Astrocyte (in vitro differentiated cells and primary cell): ENCODE measurements around the gene ACTN2. TPM values are rescaled to one million over a fixed set of nuclear protein-coding genes. Genes with fewer than 3 reads are reported as not detected.

ENCODE experiments used
- DNase-seq: peaks from one replicate; pipeline ENCODE4 v3.0.0-alpha.2; 2010; ENCODE audit warnings: low read depth
- FAIRE-seq: peaks from 2 replicates; lab custom pipeline; 2011; peaks lifted over from hg19 to GRCh38; lab: Jason Lieb, UNC
- H2AFZ ChIP-seq: 2 replicates; pipeline ENCODE4 v1.6.0; 2012; ENCODE audit warnings: low read depth, low read length, inconsistent platforms
- H3K27ac ChIP-seq: 2 replicates; pipeline ENCODE4 v1.5.1; 2011; ENCODE audit warnings: low read depth, low read length, inconsistent platforms
- H3K27me3 ChIP-seq: 2 replicates; pipeline ENCODE4 v1.6.0; 2011; ENCODE audit warnings: low read length, inconsistent platforms; ENCODE audit not compliant: insufficient read depth
- H3K36me3 ChIP-seq: 2 replicates; pipeline ENCODE4 v1.5.1; 2011; ENCODE audit warnings: low read length, inconsistent platforms; ENCODE audit not compliant: insufficient read depth
- H3K4me1 ChIP-seq: 2 replicates; pipeline ENCODE4 v1.5.1; 2011; ENCODE audit warnings: low read length, inconsistent platforms; ENCODE audit not compliant: insufficient read depth
- H3K4me2 ChIP-seq: 2 replicates; pipeline ENCODE4 v1.6.0; 2012; ENCODE audit warnings: low read length, inconsistent platforms
- H3K4me3 ChIP-seq: 2 replicates; pipeline ENCODE4 v1.5.1; 2011; ENCODE audit warnings: low read depth, mild to moderate bottlenecking, low read length, inconsistent platforms; ENCODE audit not compliant: insufficient read depth
- H3K79me2 ChIP-seq: 2 replicates; pipeline ENCODE4 v1.6.0; 2012; ENCODE audit warnings: mild to moderate bottlenecking, low read length, inconsistent platforms; ENCODE audit not compliant: insufficient read depth
- H3K9ac ChIP-seq: 2 replicates; pipeline ENCODE4 v1.6.0; 2012; ENCODE audit warnings: mild to moderate bottlenecking, low read length, inconsistent platforms
- H3K9me3 ChIP-seq: 2 replicates; pipeline ENCODE4 v1.5.1; 2012; ENCODE audit warnings: low read depth, mild to moderate bottlenecking, low read length, inconsistent platforms; ENCODE audit not compliant: insufficient read depth
- H4K20me1 ChIP-seq: 2 replicates; pipeline ENCODE4 v1.6.0; 2012; ENCODE audit warnings: low read length, inconsistent platforms; ENCODE audit not compliant: insufficient read depth
- H3K27ac Mint-ChIP-seq: one replicate; pipeline ENCODE4 v1.8.0; 2021; ENCODE audit warnings: mild to moderate bottlenecking, mixed read lengths; ENCODE audit not compliant: unreplicated experiment
- H3K27me3 Mint-ChIP-seq: one replicate; pipeline ENCODE4 v1.8.0; 2021; ENCODE audit warnings: low read depth, mixed read lengths; ENCODE audit not compliant: unreplicated experiment
- H3K36me3 Mint-ChIP-seq: one replicate; pipeline ENCODE4 v1.8.0; 2021; ENCODE audit warnings: low read depth, mixed read lengths; ENCODE audit not compliant: unreplicated experiment
- H3K4me1 Mint-ChIP-seq: one replicate; pipeline ENCODE4 v1.8.0; 2021; ENCODE audit warnings: low read depth, mixed read lengths; ENCODE audit not compliant: unreplicated experiment
- H3K4me3 Mint-ChIP-seq: one replicate; pipeline ENCODE4 v1.8.0; 2021; ENCODE audit warnings: mild to moderate bottlenecking, moderate library complexity, mixed read lengths; ENCODE audit not compliant: unreplicated experiment
- H3K9me3 Mint-ChIP-seq: one replicate; pipeline ENCODE4 v1.8.0; 2021; ENCODE audit warnings: mild to moderate bottlenecking, mixed read lengths; ENCODE audit not compliant: unreplicated experiment
- EZH2 ChIP-seq: IDR thresholded peaks from 2 replicates; pipeline ENCODE4 v1.6.1; 2012; ENCODE audit warnings: mild to moderate bottlenecking, low read length, inconsistent platforms; ENCODE audit not compliant: insufficient read depth
- total RNA-seq: library from RNA; stranded (reverse); gene quantifications from 2 replicates; pipeline ENCODE4 v1.2.1, GENCODE V29; 2021
- TF ChIP-seq, protein P1 (sequence below): IDR thresholded peaks from 2 replicates; pipeline ENCODE4 v1.5.1; 2011; ENCODE audit warnings: low read depth, mild to moderate bottlenecking, inconsistent platforms, low read length, moderate library complexity; ENCODE audit not compliant: insufficient read depth

ACTN2 gene
- total RNA-seq, 1 donor from 2014 or later: 0.89 TPM

DNA sequence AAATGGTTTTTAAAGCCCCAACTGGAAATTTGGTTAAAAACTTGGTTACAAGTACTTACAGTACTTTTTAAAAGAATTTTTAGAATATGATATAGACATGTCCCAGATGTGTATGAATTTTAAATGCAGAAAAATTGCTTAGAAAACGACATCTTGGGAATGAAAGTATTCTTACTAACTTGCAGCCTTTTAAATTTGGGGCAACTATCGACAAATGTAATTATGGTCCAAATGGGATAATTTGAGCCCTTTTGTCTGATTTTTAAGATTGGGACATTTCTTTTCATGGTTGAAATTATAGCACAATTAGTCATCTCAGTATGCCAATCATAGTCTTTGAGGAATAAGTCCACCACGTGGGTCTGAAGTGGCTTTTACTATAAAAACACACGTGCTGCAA lies 65.6 kb downstream of the ACTN2 start:
- Mint-ChIP-seq H3K27me3 (no peaks in the 10 kb centered on the region), H3K36me3 (no peaks in the 10 kb centered on the region), H3K4me1 (no peaks in the 10 kb centered on the region), H3K27ac (no peak overlapping the region), H3K9me3 (no peaks in the 10 kb centered on the region), H3K4me3 (no peak overlapping the region)
- TF ChIP-seq EZH2: no peak
- TF ChIP-seq, protein P1, sequence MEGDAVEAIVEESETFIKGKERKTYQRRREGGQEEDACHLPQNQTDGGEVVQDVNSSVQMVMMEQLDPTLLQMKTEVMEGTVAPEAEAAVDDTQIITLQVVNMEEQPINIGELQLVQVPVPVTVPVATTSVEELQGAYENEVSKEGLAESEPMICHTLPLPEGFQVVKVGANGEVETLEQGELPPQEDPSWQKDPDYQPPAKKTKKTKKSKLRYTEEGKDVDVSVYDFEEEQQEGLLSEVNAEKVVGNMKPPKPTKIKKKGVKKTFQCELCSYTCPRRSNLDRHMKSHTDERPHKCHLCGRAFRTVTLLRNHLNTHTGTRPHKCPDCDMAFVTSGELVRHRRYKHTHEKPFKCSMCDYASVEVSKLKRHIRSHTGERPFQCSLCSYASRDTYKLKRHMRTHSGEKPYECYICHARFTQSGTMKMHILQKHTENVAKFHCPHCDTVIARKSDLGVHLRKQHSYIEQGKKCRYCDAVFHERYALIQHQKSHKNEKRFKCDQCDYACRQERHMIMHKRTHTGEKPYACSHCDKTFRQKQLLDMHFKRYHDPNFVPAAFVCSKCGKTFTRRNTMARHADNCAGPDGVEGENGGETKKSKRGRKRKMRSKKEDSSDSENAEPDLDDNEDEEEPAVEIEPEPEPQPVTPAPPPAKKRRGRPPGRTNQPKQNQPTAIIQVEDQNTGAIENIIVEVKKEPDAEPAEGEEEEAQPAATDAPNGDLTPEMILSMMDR: no peak
- no peak overlapping the region for H3K27ac ChIP-seq
- FAIRE-seq (no peak), DNase-seq (no peak)
- no peaks in the 10 kb centered on the region for H3K4me1 ChIP-seq
- H3K4me3 ChIP-seq: no peak overlapping the region
- no peak overlapping the region for H3K9ac ChIP-seq
- H3K9me3 ChIP-seq: no peaks in the 10 kb centered on the region
- no peaks in the 10 kb centered on the region for H3K27me3 ChIP-seq
- no peak overlapping the region for H2AFZ ChIP-seq
- no peaks in the 10 kb centered on the region for H3K36me3 ChIP-seq
- no peaks in the 10 kb centered on the region for H3K79me2 ChIP-seq
- no peak overlapping the region for H3K4me2 ChIP-seq
- H4K20me1 ChIP-seq: no peaks in the 10 kb centered on the region

DNA sequence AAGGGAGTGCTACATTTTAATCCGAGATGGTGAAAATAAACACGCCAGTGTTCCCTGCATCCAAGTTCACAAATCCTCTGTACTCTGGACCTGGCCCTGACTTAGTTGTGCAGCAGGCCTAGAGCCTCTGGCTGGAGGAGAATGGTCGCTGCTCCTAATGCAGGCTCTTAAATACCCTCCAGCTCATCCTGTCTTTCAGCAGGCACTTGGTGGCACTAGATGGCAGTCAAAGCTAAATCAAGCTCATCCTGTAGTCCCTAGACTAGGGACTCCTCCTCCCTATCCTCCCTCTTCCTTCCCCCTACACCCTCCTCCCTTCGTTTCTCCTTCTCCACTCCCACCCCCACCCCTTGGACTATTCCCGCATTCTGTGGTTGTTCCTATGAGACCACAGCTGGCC lies 67.2 kb downstream of the ACTN2 start:
- no peak for FAIRE-seq
- TF ChIP-seq EZH2: no peak
- TF ChIP-seq, protein P1: no peak
- Histone ChIP-seq H3K27me3 (no peaks in the 10 kb centered on the region), H3K9me3 (no peaks in the 10 kb centered on the region), H2AFZ (no peak overlapping the region), H4K20me1 (no peaks in the 10 kb centered on the region), H3K27ac (no peak overlapping the region), H3K4me2 (no peak overlapping the region), H3K4me1 (no peaks in the 10 kb centered on the region), H3K9ac (no peak overlapping the region), H3K79me2 (no peaks in the 10 kb centered on the region), H3K36me3 (no peaks in the 10 kb centered on the region), H3K4me3 (no peak overlapping the region)
- Mint-ChIP-seq H3K27me3 (no peaks in the 10 kb centered on the region), H3K4me3 (no peak overlapping the region), H3K4me1 (no peaks in the 10 kb centered on the region), H3K27ac (no peak overlapping the region), H3K36me3 (no peaks in the 10 kb centered on the region), H3K9me3 (no peaks in the 10 kb centered on the region)
- DNase-seq: no peak

DNA sequence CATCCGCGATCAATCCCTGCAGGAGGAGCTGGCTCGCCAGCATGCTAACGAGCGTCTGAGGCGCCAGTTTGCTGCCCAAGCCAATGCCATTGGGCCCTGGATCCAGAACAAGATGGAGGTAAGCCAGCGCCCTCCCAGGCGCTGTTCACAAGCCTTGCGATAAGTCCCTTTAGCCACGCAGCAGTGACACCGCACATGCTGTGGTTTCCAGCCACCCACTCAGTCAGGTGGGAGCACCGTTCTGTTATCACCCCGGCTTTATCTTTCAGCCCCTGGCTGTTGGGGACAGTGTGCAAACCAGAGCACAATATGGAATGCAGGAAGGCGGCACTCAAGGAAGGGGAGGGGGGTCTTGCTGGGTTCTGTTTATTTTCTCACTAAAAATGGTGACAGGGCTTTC lies 67.7 kb downstream of the ACTN2 start:
- no peaks in the 10 kb centered on the region for H3K36me3 Mint-ChIP-seq
- no peaks in the 10 kb centered on the region for H3K79me2 ChIP-seq
- no peak for TF ChIP-seq EZH2
- TF ChIP-seq, protein P1: no peak
- DNase-seq (no peak), FAIRE-seq (no peak)
- H4K20me1 ChIP-seq: no peaks in the 10 kb centered on the region
- H3K27ac Mint-ChIP-seq: no peak overlapping the region
- no peak overlapping the region for H2AFZ ChIP-seq
- no peak overlapping the region for H3K9ac ChIP-seq
- no peaks in the 10 kb centered on the region for H3K4me1 Mint-ChIP-seq
- H3K4me1 ChIP-seq: no peaks in the 10 kb centered on the region
- H3K4me3 ChIP-seq: no peak overlapping the region
- no peak overlapping the region for H3K4me2 ChIP-seq
- no peaks in the 10 kb centered on the region for H3K27me3 Mint-ChIP-seq
- no peaks in the 10 kb centered on the region for H3K27me3 ChIP-seq
- H3K9me3 ChIP-seq: no peaks in the 10 kb centered on the region
- no peak overlapping the region for H3K4me3 Mint-ChIP-seq
- no peaks in the 10 kb centered on the region for H3K9me3 Mint-ChIP-seq
- H3K36me3 ChIP-seq: no peaks in the 10 kb centered on the region
- no peak overlapping the region for H3K27ac ChIP-seq
